HEK293 (cell line): ENCODE measurements around the gene SUGP1.

ENCODE experiments used
- CTCF ChIA-PET: fragments of 350-600 bp; formaldehyde crosslinking; extraction: SDS; loops from one replicate; lab custom pipeline; 2021; ENCODE audit warnings: antibody characterized with exemption; lab: Yijun Ruan, JAX
- POLR2A ChIA-PET: fragments of 300-600 bp; formaldehyde crosslinking; extraction: SDS; loops from one replicate; lab custom pipeline; 2020; ENCODE audit warnings: antibody characterized with exemption, inconsistent platforms; lab: Yijun Ruan, JAX
- H3K27ac ChIP-seq: fragments of 200-500 bp; sonication (Bioruptor generic); 2 replicates; pipeline ENCODE4 v1.5.1; 2014; ENCODE audit warnings: low read depth, low read length, control low read depth, inconsistent platforms; ENCODE audit errors: extremely low read depth
- H3K36me3 ChIP-seq, 2 experiments: fragments of 200-500 bp in 1 of 2; sonication (Bioruptor generic) in 1 of 2; 1 replicate in 1 of 2; 2 replicates in 1 of 2; pipeline ENCODE4 v1.5.1; 2014 to 2017; ENCODE audit warnings: inconsistent platforms in 2 of 2, low read length in 2 of 2; ENCODE audit not compliant: control insufficient read depth in 2 of 2, insufficient read depth in 1 of 2
- H3K4me1 ChIP-seq: fragments of 200-500 bp; sonication (Bioruptor generic); 2 replicates; pipeline ENCODE4 v1.5.1; 2014; ENCODE audit warnings: mild to moderate bottlenecking, low read length, inconsistent platforms; ENCODE audit not compliant: control insufficient read depth, insufficient read depth
- H3K4me3 ChIP-seq: 2 replicates; pipeline ENCODE4 v1.5.1; 2011; ENCODE audit warnings: low read depth, mild to moderate bottlenecking, control low read depth, low read length, moderate library complexity
- H3K9me3 ChIP-seq: fragments of 200-500 bp; sonication (Bioruptor generic); 2 replicates; pipeline ENCODE4 v1.5.1; 2014; ENCODE audit warnings: low read depth, low read length, inconsistent platforms; ENCODE audit not compliant: control insufficient read depth, insufficient read depth
- HOXD13 ChIP-seq: sonication (generic); formaldehyde crosslinking; IDR thresholded peaks from 2 replicates; pipeline ENCODE4 v1.8.0; 2022; ENCODE audit warnings: missing genetic modification reagents, borderline replicate concordance
- SCRT2 ChIP-seq: fragments of 450-650 bp; formaldehyde crosslinking; IDR thresholded peaks from 2 replicates; pipeline ENCODE4 v1.5.1; 2016; ENCODE audit warnings: missing biosample characterization, missing genetic modification characterization
- WT1 ChIP-seq: fragments of 450-650 bp; formaldehyde crosslinking; IDR thresholded peaks from 2 replicates; pipeline ENCODE4 v1.5.1; 2016; ENCODE audit warnings: missing biosample characterization, missing genetic modification characterization
- ZIC2 ChIP-seq: fragments of 450-650 bp; formaldehyde crosslinking; IDR thresholded peaks from 2 replicates; pipeline ENCODE4 v1.5.1; 2016; ENCODE audit warnings: missing biosample characterization, missing genetic modification characterization
- ZNF132 ChIP-seq: fragments of 450-650 bp; formaldehyde crosslinking; IDR thresholded peaks from 2 replicates; pipeline ENCODE4 v1.5.1; 2017; ENCODE audit warnings: missing biosample characterization, missing genetic modification characterization, borderline replicate concordance
- ZNF169 ChIP-seq: fragments of 450-650 bp; formaldehyde crosslinking; IDR thresholded peaks from 2 replicates; pipeline ENCODE4 v1.5.1; 2016; ENCODE audit warnings: missing biosample characterization, missing genetic modification characterization
- ZNF174 ChIP-seq: fragments of 450-650 bp; formaldehyde crosslinking; IDR thresholded peaks from 2 replicates; pipeline ENCODE4 v1.5.0; 2017; ENCODE audit warnings: missing biosample characterization, mild to moderate bottlenecking, missing genetic modification characterization
- ZNF2 ChIP-seq: fragments of 450-650 bp; formaldehyde crosslinking; IDR thresholded peaks from 2 replicates; pipeline ENCODE4 v1.5.1; 2016; ENCODE audit warnings: missing biosample characterization, missing genetic modification characterization
- ZNF23 ChIP-seq: fragments of 450-650 bp; formaldehyde crosslinking; IDR thresholded peaks from 2 replicates; pipeline ENCODE4 v1.5.1; 2016; ENCODE audit warnings: missing biosample characterization, missing genetic modification characterization, borderline replicate concordance
- ZNF394 ChIP-seq: fragments of 450-650 bp; formaldehyde crosslinking; IDR thresholded peaks from 2 replicates; pipeline ENCODE4 v1.5.1; 2016; ENCODE audit warnings: missing biosample characterization, missing genetic modification characterization, mild to moderate bottlenecking, moderate library complexity, borderline replicate concordance
- ZNF596 ChIP-seq: fragments of 450-650 bp; IDR thresholded peaks from 2 replicates; pipeline ENCODE4 v1.5.0; 2018; ENCODE audit warnings: missing biosample characterization, mild to moderate bottlenecking, missing genetic modification characterization, moderate library complexity
- ZNF624 ChIP-seq: fragments of 450-650 bp; formaldehyde crosslinking; IDR thresholded peaks from 2 replicates; pipeline ENCODE4 v1.5.1; 2017; ENCODE audit warnings: missing biosample characterization, missing genetic modification characterization
- ZNF776 ChIP-seq: fragments of 450-650 bp; formaldehyde crosslinking; IDR thresholded peaks from 2 replicates; pipeline ENCODE4 v1.5.0; 2017; ENCODE audit warnings: missing biosample characterization, missing genetic modification characterization, borderline replicate concordance
- ZNF830 ChIP-seq: fragments of 450-650 bp; IDR thresholded peaks from 2 replicates; pipeline ENCODE4 v1.5.0; 2018; ENCODE audit warnings: missing biosample characterization, missing genetic modification characterization, low read depth, mild to moderate bottlenecking, moderate library complexity
- ZSCAN16 ChIP-seq: fragments of 450-650 bp; formaldehyde crosslinking; IDR thresholded peaks from 2 replicates; pipeline ENCODE4 v1.5.1; 2016; ENCODE audit warnings: missing biosample characterization, missing genetic modification characterization
- TF ChIP-seq, protein P1 (sequence below): fragments of 450-650 bp; formaldehyde crosslinking; conservative IDR thresholded peaks from 2 replicates; pipeline ENCODE4 v1.5.1; 2016; ENCODE audit warnings: low read depth, missing biosample characterization, missing genetic modification characterization
- TF ChIP-seq, protein P2 (sequence below): fragments of 450-650 bp; formaldehyde crosslinking; IDR thresholded peaks from 2 replicates; pipeline ENCODE4 v1.5.1; 2016; ENCODE audit warnings: missing biosample characterization, missing genetic modification characterization
- TF ChIP-seq, protein P3 (sequence below): fragments of 450-650 bp; formaldehyde crosslinking; IDR thresholded peaks from 2 replicates; pipeline ENCODE4 v1.5.1; 2016; ENCODE audit warnings: missing biosample characterization, missing genetic modification characterization, borderline replicate concordance

The SUGP1 gene

DNA sequence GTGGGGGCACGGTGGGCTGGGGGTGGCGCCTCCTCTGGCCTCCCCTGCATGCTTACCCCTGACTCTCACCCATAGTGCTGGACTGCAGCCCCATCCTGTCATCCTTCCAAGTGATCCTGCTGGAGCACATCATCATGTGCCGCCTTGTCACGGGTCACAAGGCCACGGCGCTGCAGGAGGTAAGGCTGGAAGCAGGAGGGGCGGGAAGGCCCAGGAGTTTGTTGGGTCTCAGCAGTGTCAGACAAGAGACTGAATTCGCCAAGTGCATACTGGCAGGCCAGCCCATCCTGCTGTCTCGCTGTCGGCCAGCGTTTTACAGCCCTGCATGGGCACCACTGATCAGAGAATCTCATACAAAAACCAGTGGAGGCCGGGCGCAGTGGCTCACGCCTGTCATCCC is 23.5 kb upstream of the SUGP1 start (continued):
- TF ChIP-seq, protein P1, sequence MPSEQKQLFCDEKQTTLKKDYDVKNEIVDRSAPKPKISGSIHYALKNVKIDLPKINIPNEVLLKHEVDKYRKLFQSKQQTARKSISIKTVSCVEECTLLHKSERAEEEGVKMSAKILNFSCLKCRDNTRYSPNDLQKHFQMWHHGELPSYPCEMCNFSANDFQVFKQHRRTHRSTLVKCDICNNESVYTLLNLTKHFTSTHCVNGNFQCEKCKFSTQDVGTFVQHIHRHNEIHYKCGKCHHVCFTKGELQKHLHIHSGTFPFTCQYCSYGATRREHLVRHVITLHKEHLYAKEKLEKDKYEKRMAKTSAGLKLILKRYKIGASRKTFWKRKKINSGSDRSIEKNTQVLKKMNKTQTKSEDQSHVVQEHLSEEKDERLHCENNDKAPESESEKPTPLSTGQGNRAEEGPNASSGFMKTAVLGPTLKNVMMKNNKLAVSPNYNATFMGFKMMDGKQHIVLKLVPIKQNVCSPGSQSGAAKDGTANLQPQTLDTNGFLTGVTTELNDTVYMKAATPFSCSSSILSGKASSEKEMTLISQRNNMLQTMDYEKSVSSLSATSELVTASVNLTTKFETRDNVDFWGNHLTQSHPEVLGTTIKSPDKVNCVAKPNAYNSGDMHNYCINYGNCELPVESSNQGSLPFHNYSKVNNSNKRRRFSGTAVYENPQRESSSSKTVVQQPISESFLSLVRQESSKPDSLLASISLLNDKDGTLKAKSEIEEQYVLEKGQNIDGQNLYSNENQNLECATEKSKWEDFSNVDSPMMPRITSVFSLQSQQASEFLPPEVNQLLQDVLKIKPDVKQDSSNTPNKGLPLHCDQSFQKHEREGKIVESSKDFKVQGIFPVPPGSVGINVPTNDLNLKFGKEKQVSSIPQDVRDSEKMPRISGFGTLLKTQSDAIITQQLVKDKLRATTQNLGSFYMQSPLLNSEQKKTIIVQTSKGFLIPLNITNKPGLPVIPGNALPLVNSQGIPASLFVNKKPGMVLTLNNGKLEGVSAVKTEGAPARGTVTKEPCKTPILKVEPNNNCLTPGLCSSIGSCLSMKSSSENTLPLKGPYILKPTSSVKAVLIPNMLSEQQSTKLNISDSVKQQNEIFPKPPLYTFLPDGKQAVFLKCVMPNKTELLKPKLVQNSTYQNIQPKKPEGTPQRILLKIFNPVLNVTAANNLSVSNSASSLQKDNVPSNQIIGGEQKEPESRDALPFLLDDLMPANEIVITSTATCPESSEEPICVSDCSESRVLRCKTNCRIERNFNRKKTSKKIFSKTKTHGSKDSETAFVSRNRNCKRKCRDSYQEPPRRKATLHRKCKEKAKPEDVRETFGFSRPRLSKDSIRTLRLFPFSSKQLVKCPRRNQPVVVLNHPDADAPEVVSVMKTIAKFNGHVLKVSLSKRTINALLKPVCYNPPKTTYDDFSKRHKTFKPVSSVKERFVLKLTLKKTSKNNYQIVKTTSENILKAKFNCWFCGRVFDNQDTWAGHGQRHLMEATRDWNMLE = no peak
- TF ChIP-seq ZNF132 (tag by site-specific recombination) (no peak), ZNF776 (no peak), ZNF23 (no peak), HOXD13 (CRISPR knock-in tag) (no peak)
- TF ChIP-seq, all 188 proteins: peak for 0

DNA sequence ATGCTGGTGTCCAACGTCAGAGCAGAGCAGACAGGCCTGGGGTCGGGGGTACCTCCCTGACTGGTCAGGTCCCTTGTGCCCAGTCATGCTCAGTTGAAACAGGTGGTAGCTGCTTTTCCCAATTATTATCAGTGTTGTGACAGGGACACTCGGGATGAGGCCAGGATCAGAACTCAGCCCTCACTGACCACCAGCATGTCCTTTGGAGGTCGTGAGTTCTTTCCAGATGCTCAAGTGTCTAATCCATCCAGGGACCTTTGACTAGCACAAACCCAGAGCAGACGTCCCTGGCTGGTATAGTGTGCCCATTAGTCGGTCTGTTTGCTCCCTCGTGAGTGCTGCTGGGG is 22.7 kb upstream of the SUGP1 start:
- Histone ChIP-seq H3K9me3 (no peaks in the 10 kb centered on the region), H3K36me3 (peaks cover 9 to 89% of the 10 kb centered on the region in 2 experiments; a peak in 2 of 3 replicates)
- CTCF ChIA-PET = interaction anchor here (0.5 to 2.3 kb wide), 20 partner anchors 9 to 961 kb away, joined by 3 to 17 read pairs (median 5); no protein-coding TSS in a partner anchor
- no peak for TF ChIP-seq ZSCAN16 (tag by site-specific recombination)
- no peak for TF ChIP-seq ZIC2 (tag by site-specific recombination)
- TF ChIP-seq ZNF596 (tag by site-specific recombination) = no peak
- peak; percentile 65 for TF ChIP-seq SCRT2 (tag by site-specific recombination)
- no peak for TF ChIP-seq ZNF830 (tag by site-specific recombination)
- TF ChIP-seq, protein P2, sequence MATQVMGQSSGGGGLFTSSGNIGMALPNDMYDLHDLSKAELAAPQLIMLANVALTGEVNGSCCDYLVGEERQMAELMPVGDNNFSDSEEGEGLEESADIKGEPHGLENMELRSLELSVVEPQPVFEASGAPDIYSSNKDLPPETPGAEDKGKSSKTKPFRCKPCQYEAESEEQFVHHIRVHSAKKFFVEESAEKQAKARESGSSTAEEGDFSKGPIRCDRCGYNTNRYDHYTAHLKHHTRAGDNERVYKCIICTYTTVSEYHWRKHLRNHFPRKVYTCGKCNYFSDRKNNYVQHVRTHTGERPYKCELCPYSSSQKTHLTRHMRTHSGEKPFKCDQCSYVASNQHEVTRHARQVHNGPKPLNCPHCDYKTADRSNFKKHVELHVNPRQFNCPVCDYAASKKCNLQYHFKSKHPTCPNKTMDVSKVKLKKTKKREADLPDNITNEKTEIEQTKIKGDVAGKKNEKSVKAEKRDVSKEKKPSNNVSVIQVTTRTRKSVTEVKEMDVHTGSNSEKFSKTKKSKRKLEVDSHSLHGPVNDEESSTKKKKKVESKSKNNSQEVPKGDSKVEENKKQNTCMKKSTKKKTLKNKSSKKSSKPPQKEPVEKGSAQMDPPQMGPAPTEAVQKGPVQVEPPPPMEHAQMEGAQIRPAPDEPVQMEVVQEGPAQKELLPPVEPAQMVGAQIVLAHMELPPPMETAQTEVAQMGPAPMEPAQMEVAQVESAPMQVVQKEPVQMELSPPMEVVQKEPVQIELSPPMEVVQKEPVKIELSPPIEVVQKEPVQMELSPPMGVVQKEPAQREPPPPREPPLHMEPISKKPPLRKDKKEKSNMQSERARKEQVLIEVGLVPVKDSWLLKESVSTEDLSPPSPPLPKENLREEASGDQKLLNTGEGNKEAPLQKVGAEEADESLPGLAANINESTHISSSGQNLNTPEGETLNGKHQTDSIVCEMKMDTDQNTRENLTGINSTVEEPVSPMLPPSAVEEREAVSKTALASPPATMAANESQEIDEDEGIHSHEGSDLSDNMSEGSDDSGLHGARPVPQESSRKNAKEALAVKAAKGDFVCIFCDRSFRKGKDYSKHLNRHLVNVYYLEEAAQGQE = no peak
- TF ChIP-seq, all 188 proteins: peak for 1
- Histone ChIP-seq H3K4me3 (no peak overlapping the region), H3K27ac (no peak overlapping the region), H3K4me1 (no peaks in the 10 kb centered on the region)
- POLR2A ChIA-PET = interaction anchor here (0.7 to 1.0 kb wide), 2 partner anchors 147 to 165 kb away, joined by 3 read pairs; no protein-coding TSS in a partner anchor

DNA sequence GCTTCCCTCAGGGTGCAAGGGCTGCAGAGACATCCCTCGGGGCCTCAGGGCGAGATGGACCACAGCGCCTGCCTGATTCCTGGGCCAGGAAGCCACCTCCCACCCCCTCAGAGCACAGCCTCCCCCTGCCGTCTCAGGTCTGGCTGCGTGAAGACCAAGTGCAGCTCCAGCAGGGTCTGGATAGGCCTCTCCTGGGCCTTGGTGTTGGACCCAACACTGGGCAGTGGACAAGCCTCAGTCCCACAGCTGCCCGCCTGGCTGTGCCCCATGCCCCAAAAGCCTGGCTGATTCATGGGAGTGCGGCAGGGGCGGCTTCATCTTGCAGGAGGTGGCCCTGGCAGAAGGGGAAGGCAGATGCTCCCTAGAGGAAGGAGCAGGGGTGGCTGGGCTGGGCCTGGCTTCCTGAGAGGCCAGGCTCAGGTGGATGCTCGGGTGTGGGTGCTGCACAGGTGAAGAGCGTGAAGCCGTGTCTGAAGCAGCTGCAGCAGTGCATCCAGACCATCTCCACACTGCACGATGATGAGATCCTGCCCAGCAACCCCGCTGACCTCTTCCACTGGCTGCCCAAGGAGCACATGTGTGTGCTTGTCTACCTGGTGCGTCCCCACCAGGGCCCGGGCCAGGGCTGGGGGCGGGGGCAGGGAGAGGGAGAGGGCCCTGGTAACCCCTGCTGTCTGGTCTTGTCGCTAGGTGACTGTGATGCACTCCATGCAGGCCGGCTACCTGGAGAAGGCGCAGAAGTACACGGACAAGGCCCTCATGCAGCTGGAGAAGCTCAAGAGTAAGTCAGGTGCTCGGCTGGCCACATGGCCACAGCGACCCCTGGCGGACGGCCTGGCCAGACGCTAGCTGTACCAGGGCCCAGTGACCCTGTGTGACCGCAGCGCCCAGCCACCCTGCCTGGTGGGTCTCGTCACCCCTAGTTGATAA is 22.0 kb upstream of the SUGP1 start:
- H3K4me3 ChIP-seq = no peak overlapping the region
- peaks cover 7 to 89% of the 10 kb centered on the region in 2 experiments; a peak in 2 of 3 replicates for H3K36me3 ChIP-seq
- no peaks in the 10 kb centered on the region for H3K4me1 ChIP-seq
- CTCF ChIA-PET = interaction anchor here (0.6 to 2.3 kb wide), 29 partner anchors 9 to 960 kb away, joined by 3 to 17 read pairs (median 4); no protein-coding TSS in a partner anchor
- POLR2A ChIA-PET = interaction anchor here (1.0 kb wide), 2 partner anchors 58 to 148 kb away, joined by 3 to 5 read pairs; no protein-coding TSS in a partner anchor
- H3K9me3 ChIP-seq = no peaks in the 10 kb centered on the region
- no peak overlapping the region for H3K27ac ChIP-seq
- TF ChIP-seq ZNF2 (tag by site-specific recombination) (peak; percentile 80), ZNF174 (tag by site-specific recombination) (no peak), ZNF624 (tag by site-specific recombination) (no peak), ZNF394 (peak; percentile 39; the same call in 1 of the 2 replicates), ZNF169 (tag by site-specific recombination) (no peak), WT1 (tag by site-specific recombination) (no peak)
- TF ChIP-seq, protein P3, sequence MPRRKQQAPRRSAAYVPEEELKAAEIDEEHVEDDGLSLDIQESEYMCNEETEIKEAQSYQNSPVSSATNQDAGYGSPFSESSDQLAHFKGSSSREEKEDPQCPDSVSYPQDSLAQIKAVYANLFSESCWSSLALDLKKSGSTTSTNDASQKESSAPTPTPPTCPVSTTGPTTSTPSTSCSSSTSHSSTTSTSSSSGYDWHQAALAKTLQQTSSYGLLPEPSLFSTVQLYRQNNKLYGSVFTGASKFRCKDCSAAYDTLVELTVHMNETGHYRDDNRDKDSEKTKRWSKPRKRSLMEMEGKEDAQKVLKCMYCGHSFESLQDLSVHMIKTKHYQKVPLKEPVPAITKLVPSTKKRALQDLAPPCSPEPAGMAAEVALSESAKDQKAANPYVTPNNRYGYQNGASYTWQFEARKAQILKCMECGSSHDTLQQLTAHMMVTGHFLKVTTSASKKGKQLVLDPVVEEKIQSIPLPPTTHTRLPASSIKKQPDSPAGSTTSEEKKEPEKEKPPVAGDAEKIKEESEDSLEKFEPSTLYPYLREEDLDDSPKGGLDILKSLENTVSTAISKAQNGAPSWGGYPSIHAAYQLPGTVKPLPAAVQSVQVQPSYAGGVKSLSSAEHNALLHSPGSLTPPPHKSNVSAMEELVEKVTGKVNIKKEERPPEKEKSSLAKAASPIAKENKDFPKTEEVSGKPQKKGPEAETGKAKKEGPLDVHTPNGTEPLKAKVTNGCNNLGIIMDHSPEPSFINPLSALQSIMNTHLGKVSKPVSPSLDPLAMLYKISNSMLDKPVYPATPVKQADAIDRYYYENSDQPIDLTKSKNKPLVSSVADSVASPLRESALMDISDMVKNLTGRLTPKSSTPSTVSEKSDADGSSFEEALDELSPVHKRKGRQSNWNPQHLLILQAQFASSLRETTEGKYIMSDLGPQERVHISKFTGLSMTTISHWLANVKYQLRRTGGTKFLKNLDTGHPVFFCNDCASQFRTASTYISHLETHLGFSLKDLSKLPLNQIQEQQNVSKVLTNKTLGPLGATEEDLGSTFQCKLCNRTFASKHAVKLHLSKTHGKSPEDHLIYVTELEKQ (tag by site-specific recombination) = no peak
